ENCODE data around the gene CDRT4.
"Not testable (repeated sequence)": the region's sequence is repeated elsewhere in the genome, so short reads cannot be mapped to it uniquely, and the experiment has no call there.

The CDRT4 gene

DNA sequence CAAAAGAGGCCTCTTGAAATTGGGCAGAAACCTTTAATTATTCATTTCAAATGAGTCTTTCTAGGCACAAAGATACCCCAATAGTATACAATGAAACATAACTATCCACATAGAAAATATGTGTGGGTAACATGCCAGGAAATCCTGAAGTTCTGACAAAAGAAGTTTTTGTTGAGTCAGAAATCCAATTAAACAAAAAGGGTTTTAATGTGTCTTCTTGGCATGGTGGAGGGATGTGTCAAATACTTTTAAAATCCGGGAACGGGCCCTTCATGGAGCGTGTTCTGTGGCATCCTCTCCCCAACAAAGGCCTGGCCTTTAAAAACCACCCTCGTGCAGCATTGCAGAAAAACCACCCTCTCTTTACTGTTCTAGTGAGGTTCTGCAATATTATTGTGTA is 14.2 kb downstream of the CDRT4 start:
- H3K9ac ChIP-seq (ENCODE audit: low read length): no peak overlapping the region
- no peaks in the 10 kb centered on the region for H3K27me3 ChIP-seq (ENCODE audit: control insufficient read depth, insufficient read depth, low read length)
- no peaks in the 10 kb centered on the region for H3K9me3 ChIP-seq (ENCODE audit: control insufficient read depth, low read depth, low read length)
- H3K27ac ChIP-seq (ENCODE audit: low read length): no peak overlapping the region
- no peak overlapping the region for H3K4me3 ChIP-seq (ENCODE audit: low read length)
- no peaks in the 10 kb centered on the region for H3K4me1 ChIP-seq (ENCODE audit: control insufficient read depth, low read depth, low read length)
- no peaks in the 10 kb centered on the region for H3K36me3 ChIP-seq (ENCODE audit: control insufficient read depth, low read depth, low read length)

DNA sequence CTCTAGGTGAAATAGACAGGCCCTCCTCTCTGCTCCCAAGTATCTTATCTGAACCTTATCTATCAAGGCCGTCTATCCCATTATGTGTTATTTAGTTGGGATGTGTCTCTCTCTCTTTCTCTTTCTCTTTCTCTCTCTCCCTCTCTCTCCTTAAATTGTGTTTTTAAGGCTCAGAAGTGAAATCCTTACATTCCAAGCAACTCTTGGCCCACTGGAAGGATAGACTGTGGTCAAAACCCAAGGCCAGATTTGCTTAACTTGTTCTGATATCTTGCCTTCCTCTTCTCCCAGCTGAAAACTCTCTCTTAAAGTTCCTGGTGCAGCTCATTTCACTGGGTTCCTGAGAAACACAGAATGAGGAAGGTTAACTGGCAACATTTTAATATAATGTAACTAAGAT is 14.7 kb downstream of the CDRT4 start:
- Histone ChIP-seq H3K27ac (ENCODE audit: low read length) (no peak overlapping the region), H3K4me3 (ENCODE audit: low read length) (no peak overlapping the region), H3K4me1 (ENCODE audit: control insufficient read depth, low read depth, low read length) (no peaks in the 10 kb centered on the region), H3K27me3 (ENCODE audit: control insufficient read depth, insufficient read depth, low read length) (no peaks in the 10 kb centered on the region), H3K9me3 (ENCODE audit: control insufficient read depth, low read depth, low read length) (no peaks in the 10 kb centered on the region), H3K9ac (ENCODE audit: low read length) (no peak overlapping the region), H3K36me3 (ENCODE audit: control insufficient read depth, low read depth, low read length) (no peaks in the 10 kb centered on the region)

DNA sequence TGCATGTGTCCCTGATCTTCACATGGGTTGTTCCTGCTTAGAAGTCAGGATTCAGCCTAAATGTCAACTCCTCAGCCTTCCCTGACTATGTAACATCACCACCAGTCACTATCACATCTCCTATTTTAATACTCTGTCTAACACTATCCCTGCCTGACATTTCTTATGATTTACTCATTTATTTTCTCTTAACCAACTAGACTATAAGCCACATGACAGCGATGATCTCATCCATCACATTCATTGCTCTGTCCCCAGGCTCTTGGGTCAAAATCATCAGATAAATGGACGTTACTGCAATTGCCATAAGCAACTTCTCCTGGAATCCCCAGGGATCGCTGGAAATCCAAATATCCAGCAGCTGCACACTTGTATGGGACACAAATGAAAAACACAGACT is 15.7 kb downstream of the CDRT4 start:
- H3K4me3 ChIP-seq (ENCODE audit: low read length): no peak overlapping the region
- no peaks in the 10 kb centered on the region for H3K9me3 ChIP-seq (ENCODE audit: control insufficient read depth, low read depth, low read length)
- no peaks in the 10 kb centered on the region for H3K4me1 ChIP-seq (ENCODE audit: control insufficient read depth, low read depth, low read length)
- no peaks in the 10 kb centered on the region for H3K27me3 ChIP-seq (ENCODE audit: control insufficient read depth, insufficient read depth, low read length)
- H3K36me3 ChIP-seq (ENCODE audit: control insufficient read depth, low read depth, low read length): no peaks in the 10 kb centered on the region
- H3K27ac ChIP-seq (ENCODE audit: low read length): no peak overlapping the region
- H3K9ac ChIP-seq (ENCODE audit: low read length): no peak overlapping the region

DNA sequence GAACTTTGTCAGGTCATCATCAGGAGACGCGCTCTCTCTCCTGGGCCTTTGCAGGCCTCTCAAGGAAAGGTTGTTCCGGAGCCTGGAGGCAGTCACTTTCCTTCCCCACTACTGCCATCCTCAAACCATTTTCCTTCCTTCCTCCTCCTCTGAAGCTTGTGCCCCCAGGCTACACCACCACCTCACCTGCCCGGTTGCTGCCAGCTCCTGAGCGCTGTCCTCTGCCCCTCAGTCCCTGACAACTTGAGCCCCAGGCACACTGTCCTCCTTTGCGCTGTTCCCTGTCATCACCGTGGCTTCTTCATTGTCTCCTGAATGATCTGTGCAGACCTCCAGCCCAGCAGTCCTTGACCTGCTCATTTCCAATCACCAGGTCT is 18.9 kb downstream of the CDRT4 start:
- Histone ChIP-seq H3K36me3 (ENCODE audit: control insufficient read depth, low read depth, low read length) (no peaks in the 10 kb centered on the region), H3K4me3 (ENCODE audit: low read length) (no peak overlapping the region), H3K9me3 (ENCODE audit: control insufficient read depth, low read depth, low read length) (no peaks in the 10 kb centered on the region), H3K4me1 (ENCODE audit: control insufficient read depth, low read depth, low read length) (no peaks in the 10 kb centered on the region), H3K27me3 (ENCODE audit: control insufficient read depth, insufficient read depth, low read length) (no peaks in the 10 kb centered on the region), H3K9ac (ENCODE audit: low read length) (no peak overlapping the region), H3K27ac (ENCODE audit: low read length) (no peak overlapping the region)

DNA sequence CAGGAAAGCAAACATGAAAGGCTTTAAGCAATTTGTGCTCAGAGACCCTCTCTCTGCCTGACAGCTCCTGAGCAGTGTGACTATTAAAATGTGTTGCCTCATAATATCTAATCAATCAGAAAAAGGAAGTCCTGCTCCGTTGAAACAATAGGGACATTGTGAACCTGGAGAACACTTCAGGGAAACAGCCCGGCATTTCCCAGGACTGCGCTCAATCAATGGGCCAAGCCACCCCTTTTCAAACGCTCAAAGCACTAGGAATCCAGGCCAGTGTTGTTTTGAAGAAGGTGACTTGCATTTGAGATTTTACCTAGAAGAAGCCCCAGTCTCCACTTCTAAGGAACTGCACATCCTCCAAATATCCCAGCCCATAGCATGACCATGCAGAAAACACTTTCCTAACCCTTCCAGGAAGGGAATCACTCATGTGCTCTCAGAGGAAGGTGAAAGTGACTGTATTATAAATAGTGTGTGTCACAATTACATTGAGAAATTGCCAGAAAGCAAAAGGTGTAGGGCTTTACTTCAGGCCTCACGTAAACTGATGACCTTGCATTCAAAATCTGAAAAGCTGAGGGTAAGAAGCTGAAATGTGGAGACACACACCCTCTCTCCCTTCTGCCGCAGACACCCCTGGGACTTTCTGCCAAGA is 19.4 kb downstream of the CDRT4 start:
- Histone ChIP-seq H3K9me3 (ENCODE audit: control insufficient read depth, low read depth, low read length) (no peaks in the 10 kb centered on the region), H3K27ac (ENCODE audit: low read length) (no peak overlapping the region), H3K9ac (ENCODE audit: low read length) (no peak overlapping the region), H3K36me3 (ENCODE audit: control insufficient read depth, low read depth, low read length) (no peaks in the 10 kb centered on the region), H3K4me1 (ENCODE audit: control insufficient read depth, low read depth, low read length) (no peaks in the 10 kb centered on the region), H3K27me3 (ENCODE audit: control insufficient read depth, insufficient read depth, low read length) (no peaks in the 10 kb centered on the region), H3K4me3 (ENCODE audit: low read length) (no peak overlapping the region)

DNA sequence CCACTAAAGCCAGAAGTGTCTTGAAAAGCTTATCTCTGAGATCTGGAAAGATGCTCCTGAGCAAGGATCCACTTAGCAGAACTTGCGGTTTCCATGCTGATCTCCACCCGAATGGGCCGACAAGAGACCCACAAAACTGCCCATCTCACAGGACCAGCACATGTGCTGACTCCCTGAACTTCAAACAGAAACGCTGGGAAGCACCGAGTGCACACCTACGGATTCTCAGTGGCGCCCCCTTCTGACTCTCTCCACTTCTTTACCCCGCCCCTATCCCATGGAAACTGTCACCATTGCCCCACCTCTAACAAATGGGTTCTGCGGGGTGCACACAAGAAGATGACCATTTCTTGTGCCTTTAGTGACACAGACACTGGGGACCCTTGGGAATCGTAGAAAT is 21.4 kb downstream of the CDRT4 start:
- Histone ChIP-seq H3K9me3 (ENCODE audit: control insufficient read depth, low read depth, low read length) (no peaks in the 10 kb centered on the region), H3K27ac (ENCODE audit: low read length) (no peak overlapping the region), H3K9ac (ENCODE audit: low read length) (no peak overlapping the region), H3K4me3 (ENCODE audit: low read length) (no peak overlapping the region), H3K36me3 (ENCODE audit: control insufficient read depth, low read depth, low read length) (no peaks in the 10 kb centered on the region), H3K4me1 (ENCODE audit: control insufficient read depth, low read depth, low read length) (no peaks in the 10 kb centered on the region), H3K27me3 (ENCODE audit: control insufficient read depth, insufficient read depth, low read length) (no peaks in the 10 kb centered on the region)

DNA sequence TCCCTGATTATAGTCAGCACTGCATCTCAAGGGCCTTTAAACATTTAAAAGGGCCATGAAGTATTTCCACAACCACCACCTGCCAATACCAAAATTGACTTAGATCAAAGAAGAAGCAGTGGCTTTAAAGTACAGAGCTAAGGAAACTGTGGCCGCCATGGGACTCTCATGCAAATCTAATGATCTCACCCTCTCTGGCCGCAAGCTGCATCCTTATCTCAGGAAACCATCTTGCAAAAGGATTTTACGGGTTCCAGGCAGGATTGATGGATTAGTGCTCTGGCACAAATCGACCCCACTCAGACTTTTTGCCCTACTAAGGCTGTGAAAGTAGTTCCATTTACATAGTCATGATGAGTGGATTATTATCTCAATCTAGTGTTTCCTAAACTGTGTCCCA is 22.6 kb downstream of the CDRT4 start:
- no peaks in the 10 kb centered on the region for H3K9me3 ChIP-seq (ENCODE audit: control insufficient read depth, low read depth, low read length)
- no peaks in the 10 kb centered on the region for H3K36me3 ChIP-seq (ENCODE audit: control insufficient read depth, low read depth, low read length)
- no peak overlapping the region for H3K9ac ChIP-seq (ENCODE audit: low read length)
- no peaks in the 10 kb centered on the region for H3K4me1 ChIP-seq (ENCODE audit: control insufficient read depth, low read depth, low read length)
- H3K27ac ChIP-seq (ENCODE audit: low read length): no peak overlapping the region
- no peak overlapping the region for H3K4me3 ChIP-seq (ENCODE audit: low read length)
- no peaks in the 10 kb centered on the region for H3K27me3 ChIP-seq (ENCODE audit: control insufficient read depth, insufficient read depth, low read length)

DNA sequence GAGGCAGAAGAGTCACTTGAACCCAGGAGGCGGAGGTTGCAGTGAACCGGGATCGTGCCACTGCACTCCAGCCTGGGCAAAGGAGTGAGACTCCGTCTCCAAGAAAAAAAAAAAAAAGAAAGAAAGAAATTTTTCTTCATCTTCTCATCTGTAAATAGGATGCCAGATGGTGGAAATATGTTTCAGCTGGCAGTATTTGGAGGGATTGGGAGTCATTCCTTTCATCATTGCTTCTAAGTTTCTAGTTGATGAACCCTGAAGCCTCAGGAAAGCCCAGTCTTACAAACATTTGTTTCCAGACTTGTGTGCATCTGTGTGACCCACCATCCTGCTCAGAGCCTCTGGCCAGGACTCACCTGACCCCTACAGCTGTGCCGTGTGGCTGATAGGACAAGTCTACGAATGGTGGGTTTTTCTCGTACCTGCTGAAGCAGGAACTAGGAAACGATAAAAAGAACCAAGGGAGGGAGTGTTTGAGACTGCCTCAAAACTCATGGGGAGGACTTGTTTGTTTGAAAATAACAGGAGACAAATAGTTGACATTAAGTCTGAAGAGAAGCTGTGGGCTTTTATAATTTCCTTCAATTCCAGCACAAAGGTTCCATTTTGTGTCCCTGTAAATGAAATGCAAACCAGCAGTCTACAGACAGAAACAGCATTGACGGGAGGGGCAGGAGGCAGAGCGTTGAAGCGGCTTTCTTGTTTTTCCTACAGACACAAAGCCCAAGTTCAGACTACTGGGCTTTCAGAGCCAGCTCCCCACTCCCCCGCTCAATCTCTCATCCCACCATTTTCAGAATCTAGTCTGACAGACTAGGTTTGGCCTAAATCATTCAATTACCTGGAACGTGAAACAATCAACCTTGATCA is 24.9 kb downstream of the CDRT4 start:
- Histone ChIP-seq H3K4me1 (ENCODE audit: control insufficient read depth, low read depth, low read length) (no peaks in the 10 kb centered on the region), H3K36me3 (ENCODE audit: control insufficient read depth, low read depth, low read length) (peaks cover 3% of the 10 kb centered on the region), H3K27me3 (ENCODE audit: control insufficient read depth, insufficient read depth, low read length) (no peaks in the 10 kb centered on the region), H3K9me3 (ENCODE audit: control insufficient read depth, low read depth, low read length) (no peaks in the 10 kb centered on the region), H3K27ac (ENCODE audit: low read length) (no peak overlapping the region), H3K9ac (ENCODE audit: low read length) (no peak overlapping the region), H3K4me3 (ENCODE audit: low read length) (no peak overlapping the region)

DNA sequence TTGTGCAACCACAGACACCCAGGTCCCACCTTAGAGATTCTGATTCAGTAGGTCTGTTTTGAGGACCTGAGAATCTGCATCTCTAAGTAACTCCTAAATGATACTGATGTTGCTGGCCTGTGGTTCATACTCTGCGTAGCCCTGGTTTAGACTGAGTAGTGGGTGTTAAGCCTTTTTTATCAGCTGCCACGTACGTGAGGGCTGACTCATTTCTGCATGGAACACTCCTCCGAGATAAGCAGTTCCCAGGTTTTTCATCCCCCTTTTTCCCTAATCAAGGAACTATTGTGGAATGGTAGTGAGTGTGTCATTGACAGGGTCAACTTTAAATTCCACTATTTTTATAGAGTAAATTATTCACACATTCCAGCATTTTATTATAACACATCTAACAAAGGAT is 26.1 kb downstream of the CDRT4 start:
- Histone ChIP-seq H3K4me3 (ENCODE audit: low read length) (no peak overlapping the region), H3K9ac (ENCODE audit: low read length) (no peak overlapping the region), H3K9me3 (ENCODE audit: control insufficient read depth, low read depth, low read length) (no peaks in the 10 kb centered on the region), H3K4me1 (ENCODE audit: control insufficient read depth, low read depth, low read length) (no peaks in the 10 kb centered on the region), H3K27me3 (ENCODE audit: control insufficient read depth, insufficient read depth, low read length) (no peaks in the 10 kb centered on the region), H3K36me3 (ENCODE audit: control insufficient read depth, low read depth, low read length) (peaks cover 5% of the 10 kb centered on the region), H3K27ac (ENCODE audit: low read length) (no peak overlapping the region)

DNA sequence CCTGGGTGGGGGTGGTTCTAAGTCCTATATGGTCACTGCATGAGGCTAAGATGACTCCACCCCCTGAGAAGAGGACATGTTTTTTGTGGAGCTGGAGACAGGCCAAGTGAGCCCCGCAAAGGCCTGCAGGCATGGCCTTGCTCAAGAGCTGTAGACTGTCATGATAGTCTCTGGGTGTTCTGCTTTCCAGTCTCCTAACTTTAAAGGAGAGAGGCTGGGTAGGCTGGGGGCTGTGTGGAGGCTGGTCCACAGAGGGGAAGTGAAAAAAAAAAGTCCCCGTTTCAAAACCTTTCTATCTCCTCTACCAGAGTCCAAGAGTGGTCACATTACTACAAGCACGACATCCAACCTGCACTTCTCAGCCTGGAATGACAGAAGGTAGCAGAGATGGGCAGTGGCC is 27.1 kb downstream of the CDRT4 start:
- Histone ChIP-seq H3K9me3 (ENCODE audit: control insufficient read depth, low read depth, low read length) (no peaks in the 10 kb centered on the region), H3K36me3 (ENCODE audit: control insufficient read depth, low read depth, low read length) (peaks cover 5% of the 10 kb centered on the region), H3K27me3 (ENCODE audit: control insufficient read depth, insufficient read depth, low read length) (no peaks in the 10 kb centered on the region), H3K4me1 (ENCODE audit: control insufficient read depth, low read depth, low read length) (no peaks in the 10 kb centered on the region), H3K9ac (ENCODE audit: low read length) (no peak overlapping the region), H3K27ac (ENCODE audit: low read length) (no peak overlapping the region), H3K4me3 (ENCODE audit: low read length) (no peak overlapping the region)

DNA sequence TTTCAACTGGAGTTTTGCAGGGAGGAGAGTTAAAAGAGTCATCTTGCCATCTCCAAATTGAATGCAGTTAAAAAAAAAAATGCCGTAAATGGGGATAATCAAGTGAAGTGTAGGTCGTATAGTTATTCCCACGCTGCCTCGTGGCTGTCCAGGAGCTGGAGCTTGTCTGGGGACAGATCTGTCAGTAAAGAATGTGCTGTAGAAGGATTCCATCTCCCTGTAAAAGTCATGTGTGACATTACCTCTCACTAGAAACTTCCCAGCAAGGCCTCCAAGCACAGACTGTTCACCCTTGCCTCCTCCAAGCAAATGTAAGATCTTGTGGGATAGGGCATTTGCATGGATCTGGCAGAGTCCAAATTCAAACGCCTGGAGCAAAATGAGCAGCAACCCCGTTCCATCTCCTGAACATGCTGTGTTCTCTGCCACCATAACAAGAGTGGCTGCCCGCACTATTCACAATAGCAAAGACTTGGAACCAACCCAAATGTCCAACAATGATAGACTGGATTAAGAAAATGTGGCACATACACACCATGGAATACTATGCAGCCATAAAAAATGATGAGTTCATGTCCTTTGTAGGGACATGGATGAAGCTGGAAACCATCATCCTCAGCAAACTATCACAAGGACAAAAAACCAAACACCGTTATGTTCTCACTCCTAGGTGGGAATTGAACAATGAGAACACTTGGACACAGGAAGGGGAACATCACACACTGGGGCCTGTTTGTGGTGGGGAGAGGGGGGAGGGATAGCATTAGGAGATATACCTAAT is 28.0 kb downstream of the CDRT4 start:
- H3K9me3 ChIP-seq (ENCODE audit: control insufficient read depth, low read depth, low read length); H3K4me3 ChIP-seq (ENCODE audit: low read length); H3K36me3 ChIP-seq (ENCODE audit: control insufficient read depth, low read depth, low read length); H3K27me3 ChIP-seq (ENCODE audit: control insufficient read depth, insufficient read depth, low read length); H3K9ac ChIP-seq (ENCODE audit: low read length); H3K27ac ChIP-seq (ENCODE audit: low read length); H3K4me1 ChIP-seq (ENCODE audit: control insufficient read depth, low read depth, low read length): not testable (repeated sequence)

All from iPS-18a (cell line).